ENCODE measurements around the gene DPM1.

The DPM1 gene

GRCh38 chr20:50943069-50943468 is 15.3 kb downstream of the DPM1 start:
- H3K4me3 ChIP-seq (ENCODE audit: low read depth, low read length) = no peak overlapping the region
- no peaks in the 10 kb centered on the region for H3K9me3 ChIP-seq (ENCODE audit: control insufficient read depth, insufficient read depth, low read length)
- no peaks in the 10 kb centered on the region for H3K27me3 ChIP-seq (ENCODE audit: control insufficient read depth, insufficient read depth, low read length)
- H3K9ac ChIP-seq (ENCODE audit: low read depth, low read length) = no peak overlapping the region
- H3K36me3 ChIP-seq (ENCODE audit: control insufficient read depth, insufficient read depth, low read length) = peaks cover 46% of the 10 kb centered on the region
- no peaks in the 10 kb centered on the region for H3K4me1 ChIP-seq (ENCODE audit: control insufficient read depth, insufficient read depth, low read length)

DNA sequence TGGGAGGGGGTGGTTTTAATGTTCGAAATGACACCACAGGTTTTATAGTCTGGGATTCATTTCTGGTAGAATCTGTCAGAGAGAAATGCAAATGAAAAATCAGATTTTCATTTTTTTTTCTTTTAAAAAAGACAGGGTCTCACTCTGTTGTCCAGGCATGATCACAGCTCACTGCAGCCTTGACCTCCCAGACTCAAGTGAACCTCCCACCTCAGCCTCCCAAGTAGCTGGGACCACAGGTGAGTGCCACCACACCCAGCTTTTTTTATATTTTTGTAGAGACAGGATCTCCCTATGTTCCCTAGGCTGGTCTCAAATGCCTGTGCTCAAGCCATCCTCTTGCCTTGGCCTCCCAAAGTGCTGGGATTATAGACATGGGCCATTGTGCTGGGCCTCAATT is 24.7 kb downstream of the DPM1 start:
- Histone ChIP-seq H3K36me3 (ENCODE audit: control insufficient read depth, insufficient read depth, low read length) (no peaks in the 10 kb centered on the region), H3K4me1 (ENCODE audit: control insufficient read depth, insufficient read depth, low read length) (peaks cover 7% of the 10 kb centered on the region), H3K9me3 (ENCODE audit: control insufficient read depth, insufficient read depth, low read length) (no peaks in the 10 kb centered on the region), H3K9ac (ENCODE audit: low read depth, low read length) (no peak overlapping the region), H3K27me3 (ENCODE audit: control insufficient read depth, insufficient read depth, low read length) (no peaks in the 10 kb centered on the region), H3K4me3 (ENCODE audit: low read depth, low read length) (no peak overlapping the region)

DNA sequence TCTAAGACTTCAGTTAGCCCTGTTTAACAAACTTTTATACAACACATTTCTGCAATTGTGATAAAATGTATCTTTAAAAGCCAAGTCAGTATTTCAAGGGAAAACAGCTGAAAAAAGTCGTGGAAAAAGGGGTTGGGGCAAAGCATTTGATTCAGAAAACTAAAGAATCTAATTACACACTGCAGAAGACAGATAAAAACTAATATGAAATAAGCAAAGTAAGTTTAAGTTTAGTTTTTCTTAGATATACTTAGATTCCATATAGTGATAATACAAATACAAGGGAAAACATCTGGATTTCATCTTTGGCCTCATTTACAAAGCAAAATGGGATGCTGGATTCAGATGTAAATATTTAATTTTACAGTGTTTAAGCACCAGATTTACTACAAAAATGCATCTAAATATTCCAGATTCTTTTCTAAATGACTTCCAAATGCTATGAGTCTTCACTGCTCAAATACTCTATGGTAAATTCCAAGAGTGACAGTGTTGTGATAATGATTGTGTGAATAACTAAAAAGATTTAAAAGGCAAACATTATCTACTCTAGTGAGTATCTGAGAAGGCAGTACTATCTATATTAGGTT is 25.5 kb downstream of the DPM1 start:
- Histone ChIP-seq H3K4me1 (ENCODE audit: control insufficient read depth, insufficient read depth, low read length) (peaks cover 9% of the 10 kb centered on the region), H3K36me3 (ENCODE audit: control insufficient read depth, insufficient read depth, low read length) (no peaks in the 10 kb centered on the region), H3K27me3 (ENCODE audit: control insufficient read depth, insufficient read depth, low read length) (no peaks in the 10 kb centered on the region), H3K4me3 (ENCODE audit: low read depth, low read length) (no peak overlapping the region), H3K9me3 (ENCODE audit: control insufficient read depth, insufficient read depth, low read length) (no peaks in the 10 kb centered on the region), H3K9ac (ENCODE audit: low read depth, low read length) (no peak overlapping the region)

DNA sequence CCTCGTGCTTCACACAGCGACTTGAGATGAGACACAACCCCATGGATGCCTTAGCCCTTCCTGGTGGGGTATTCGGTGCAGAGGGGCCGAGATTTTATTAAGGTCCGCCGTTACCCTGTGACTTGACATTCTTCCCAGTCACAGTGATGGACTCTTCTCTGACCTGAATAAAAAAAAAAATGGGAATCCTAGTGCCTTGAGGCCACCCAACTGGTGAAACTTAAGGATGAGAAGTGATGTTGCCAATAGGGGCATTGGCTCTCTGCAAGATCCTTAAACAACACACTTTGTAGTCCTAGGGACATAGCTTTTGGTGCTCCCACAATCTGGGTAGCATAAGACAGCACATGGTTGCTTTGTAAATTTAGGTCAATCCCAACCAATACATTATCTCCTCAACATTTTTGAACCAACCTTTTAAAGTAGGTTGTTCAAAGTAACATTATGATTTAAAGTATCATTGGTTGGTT is 26.3 kb downstream of the DPM1 start:
- Histone ChIP-seq H3K9me3 (ENCODE audit: control insufficient read depth, insufficient read depth, low read length) (no peaks in the 10 kb centered on the region), H3K4me3 (ENCODE audit: low read depth, low read length) (peak overlapping the region; percentile 9), H3K27me3 (ENCODE audit: control insufficient read depth, insufficient read depth, low read length) (no peaks in the 10 kb centered on the region), H3K4me1 (ENCODE audit: control insufficient read depth, insufficient read depth, low read length) (peaks cover 12% of the 10 kb centered on the region), H3K36me3 (ENCODE audit: control insufficient read depth, insufficient read depth, low read length) (no peaks in the 10 kb centered on the region), H3K9ac (ENCODE audit: low read depth, low read length) (peak overlapping the region; percentile 61)

DNA sequence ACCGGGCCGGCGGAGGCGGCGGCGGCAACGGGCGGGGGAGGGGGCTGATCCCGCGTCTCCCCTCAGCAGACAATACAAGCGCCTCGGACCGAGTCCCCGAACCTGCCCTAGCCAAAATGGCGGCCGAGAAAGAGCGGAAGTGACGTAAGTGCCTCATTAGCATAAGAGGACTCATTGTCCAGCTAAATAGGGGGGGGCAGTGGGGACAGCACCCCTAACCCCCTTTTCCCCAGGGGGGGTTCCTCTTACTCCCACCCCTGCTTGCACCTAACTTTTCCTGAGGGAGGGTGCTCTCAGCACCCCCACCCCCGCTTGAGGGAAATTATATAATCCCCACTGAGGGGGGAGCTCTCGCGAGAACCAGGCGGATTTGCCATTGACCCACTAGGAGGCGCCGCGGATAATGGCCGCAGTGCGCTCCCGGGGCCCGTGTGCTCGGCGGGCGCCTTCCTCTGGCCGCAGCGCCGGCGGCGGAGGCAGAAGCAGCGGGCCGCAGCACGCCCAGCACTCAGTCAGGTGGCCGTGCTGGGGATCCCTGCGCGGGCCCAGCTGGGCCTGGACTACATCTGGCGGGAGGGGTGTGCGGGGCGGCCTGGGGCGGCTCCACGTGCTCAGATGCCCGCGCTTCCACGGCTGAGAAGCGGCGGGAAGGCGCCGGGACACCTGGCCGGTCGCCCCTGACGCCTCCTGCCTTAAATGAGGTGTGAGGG is 26.9 kb downstream of the DPM1 start, which contains the start of gene ADNP:
Gene ADNP (minus strand): TSS at position 132 of the 710 bp plus-strand sequence. CDS start 27,441 bp downstream, outside the sequence.
- Histone ChIP-seq H3K9me3 (ENCODE audit: control insufficient read depth, insufficient read depth, low read length) (no peaks in the 10 kb centered on the region), H3K9ac (ENCODE audit: low read depth, low read length) (peak within 1 kb of the TSS; percentile 86), H3K36me3 (ENCODE audit: control insufficient read depth, insufficient read depth, low read length) (no peaks in the 10 kb centered on the region), H3K4me1 (ENCODE audit: control insufficient read depth, insufficient read depth, low read length) (peaks cover 12% of the 10 kb centered on the region), H3K4me3 (ENCODE audit: low read depth, low read length) (peak within 1 kb of the TSS; percentile 78), H3K27me3 (ENCODE audit: control insufficient read depth, insufficient read depth, low read length) (no peaks in the 10 kb centered on the region)

- H3K4me1 ChIP-seq (ENCODE audit: control insufficient read depth, insufficient read depth, low read length) = peaks cover 16% of the 10 kb centered on the region
- peak overlapping the region; percentile 37 for H3K9ac ChIP-seq (ENCODE audit: low read depth, low read length)
- H3K4me3 ChIP-seq (ENCODE audit: low read depth, low read length) = peak overlapping the region; percentile 39
- no peaks in the 10 kb centered on the region for H3K36me3 ChIP-seq (ENCODE audit: control insufficient read depth, insufficient read depth, low read length)
- no peaks in the 10 kb centered on the region for H3K9me3 ChIP-seq (ENCODE audit: control insufficient read depth, insufficient read depth, low read length)
- H3K27me3 ChIP-seq (ENCODE audit: control insufficient read depth, insufficient read depth, low read length) = no peaks in the 10 kb centered on the region
These were observed 27.4 kb downstream of the DPM1 start for GRCh38 chr20:50930976-50931305.

DNA sequence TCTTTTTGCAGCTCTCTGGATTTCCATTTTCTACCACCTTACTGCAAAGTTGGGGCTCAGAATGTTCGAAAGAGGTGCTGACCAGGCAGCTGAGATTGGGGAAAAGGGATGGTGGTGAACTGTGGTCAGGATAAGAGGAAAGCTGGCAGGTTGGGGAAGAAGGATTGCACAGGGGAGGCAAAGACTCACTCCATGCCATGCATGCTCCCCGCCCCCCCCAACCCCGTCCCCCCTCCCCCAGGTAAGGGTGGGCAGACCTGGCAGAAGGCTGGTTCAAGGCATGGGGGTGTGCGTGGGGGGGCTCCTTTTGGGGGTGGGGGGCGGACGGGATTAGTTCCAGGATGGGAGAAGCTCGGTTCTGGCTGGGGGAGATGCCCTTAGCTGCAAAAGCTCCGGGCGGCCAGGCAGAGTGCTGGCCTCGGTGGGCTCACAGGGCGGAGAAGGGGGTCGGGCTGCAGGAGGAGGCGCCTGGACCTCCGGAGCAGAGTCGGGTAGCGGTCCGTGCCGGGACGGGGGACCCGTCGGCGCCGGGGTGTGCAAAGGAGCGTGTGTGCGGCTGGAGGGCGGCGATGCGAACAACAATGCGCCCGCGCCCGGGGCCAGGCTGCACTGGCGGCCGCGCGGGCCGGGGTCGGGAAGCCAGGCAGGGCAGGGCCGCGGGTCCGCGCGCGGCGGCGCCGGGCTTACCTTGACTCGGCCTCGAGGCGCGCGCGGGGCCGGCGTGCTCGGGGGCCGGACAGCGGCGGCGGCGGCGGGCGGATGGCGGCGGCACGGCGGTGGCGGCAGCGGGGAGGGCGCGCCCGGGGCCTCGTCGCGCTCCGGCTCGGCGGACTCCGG is 28.0 kb downstream of the DPM1 start:
- Histone ChIP-seq H3K36me3 (ENCODE audit: control insufficient read depth, insufficient read depth, low read length) (no peaks in the 10 kb centered on the region), H3K4me3 (ENCODE audit: low read depth, low read length) (peak overlapping the region; percentile 78), H3K9ac (ENCODE audit: low read depth, low read length) (peak overlapping the region; percentile 86), H3K9me3 (ENCODE audit: control insufficient read depth, insufficient read depth, low read length) (no peaks in the 10 kb centered on the region), H3K27me3 (ENCODE audit: control insufficient read depth, insufficient read depth, low read length) (no peaks in the 10 kb centered on the region), H3K4me1 (ENCODE audit: control insufficient read depth, insufficient read depth, low read length) (peaks cover 16% of the 10 kb centered on the region)

DNA sequence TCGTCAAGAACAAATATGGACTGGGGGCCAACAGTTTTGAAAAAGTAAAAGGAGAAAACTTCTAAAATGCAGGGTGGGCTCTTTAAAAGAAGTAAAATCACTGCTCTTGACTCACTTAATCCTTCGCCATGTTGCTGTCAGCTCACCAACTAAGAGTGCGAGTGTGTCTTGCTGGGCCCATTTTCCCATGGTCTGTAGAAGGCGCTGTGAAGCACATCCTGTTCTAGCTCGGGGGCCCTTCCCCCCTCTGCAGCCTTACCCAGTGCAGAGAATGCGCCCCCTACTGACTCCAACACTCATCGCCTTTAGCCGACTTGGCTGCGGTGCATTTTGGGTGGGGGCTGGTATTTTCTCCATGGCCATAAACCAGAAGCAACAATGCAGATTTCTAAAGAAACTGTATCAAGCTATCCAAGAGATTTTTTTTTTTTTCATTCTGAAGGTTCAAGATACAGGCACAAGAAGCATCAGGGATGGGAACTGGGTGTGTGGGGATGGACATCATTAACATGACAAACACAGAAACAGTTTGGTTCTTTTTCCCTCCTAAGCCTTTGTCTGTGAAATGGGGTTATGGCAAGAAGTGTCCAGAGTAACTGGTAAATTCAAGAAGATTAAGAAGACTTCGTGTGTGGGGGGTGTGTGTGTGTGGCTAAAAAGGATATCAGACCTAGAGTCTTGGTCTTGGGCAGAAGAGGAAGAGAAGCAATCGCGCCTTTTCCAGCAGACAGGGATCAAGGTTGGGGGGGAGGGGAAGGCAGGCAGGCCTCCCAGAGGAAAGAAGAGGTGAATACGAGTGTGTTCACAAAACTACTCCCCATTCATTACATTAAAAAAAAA is 28.8 kb downstream of the DPM1 start:
- Histone ChIP-seq H3K36me3 (ENCODE audit: control insufficient read depth, insufficient read depth, low read length) (no peaks in the 10 kb centered on the region), H3K9me3 (ENCODE audit: control insufficient read depth, insufficient read depth, low read length) (no peaks in the 10 kb centered on the region), H3K9ac (ENCODE audit: low read depth, low read length) (peak overlapping the region; percentile 68), H3K4me1 (ENCODE audit: control insufficient read depth, insufficient read depth, low read length) (peaks cover 18% of the 10 kb centered on the region), H3K27me3 (ENCODE audit: control insufficient read depth, insufficient read depth, low read length) (no peaks in the 10 kb centered on the region), H3K4me3 (ENCODE audit: low read depth, low read length) (peak overlapping the region; percentile 78)

DNA sequence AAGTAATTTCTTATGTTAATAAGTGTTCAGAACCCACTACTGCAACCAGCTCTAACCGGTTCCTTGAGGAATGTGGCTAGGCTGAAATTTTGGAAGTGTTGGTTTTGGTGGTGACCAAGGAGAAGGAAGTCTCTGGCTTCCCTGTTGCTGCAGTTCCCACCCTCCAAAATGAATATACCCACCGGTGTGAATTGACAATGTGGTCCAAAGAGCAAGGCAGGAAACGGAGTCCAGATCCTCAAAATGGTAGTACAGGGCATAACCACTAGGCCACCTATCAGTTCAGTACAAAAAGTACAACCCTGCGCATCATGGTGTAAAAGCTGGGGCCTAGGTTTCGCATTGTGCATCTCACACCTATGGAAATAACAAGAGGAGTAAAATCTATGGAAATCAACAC is 29.9 kb downstream of the DPM1 start:
- Histone ChIP-seq H3K27me3 (ENCODE audit: control insufficient read depth, insufficient read depth, low read length) (no peaks in the 10 kb centered on the region), H3K36me3 (ENCODE audit: control insufficient read depth, insufficient read depth, low read length) (no peaks in the 10 kb centered on the region), H3K4me1 (ENCODE audit: control insufficient read depth, insufficient read depth, low read length) (peaks cover 18% of the 10 kb centered on the region), H3K9ac (ENCODE audit: low read depth, low read length) (no peak overlapping the region), H3K9me3 (ENCODE audit: control insufficient read depth, insufficient read depth, low read length) (no peaks in the 10 kb centered on the region), H3K4me3 (ENCODE audit: low read depth, low read length) (peak overlapping the region; percentile 37)

DNA sequence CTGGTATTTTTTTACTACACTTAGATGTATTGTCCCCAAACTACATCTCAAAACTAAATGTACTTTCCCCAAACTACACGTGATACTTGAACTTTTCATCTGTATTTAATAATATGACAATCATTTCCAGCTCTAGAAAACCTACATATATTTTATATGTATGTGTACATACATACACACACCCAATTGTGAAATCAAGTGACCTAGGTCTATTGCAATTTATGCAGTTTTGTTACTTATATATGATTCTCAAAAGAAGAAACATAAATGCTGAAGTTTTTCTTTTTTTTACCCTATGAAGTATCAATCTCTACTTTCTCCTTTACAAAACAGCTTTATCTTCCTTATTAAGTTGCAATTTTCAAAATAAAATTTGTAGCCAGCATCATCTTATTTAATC is 31.8 kb downstream of the DPM1 start:
- peaks cover 6% of the 10 kb centered on the region for H3K36me3 ChIP-seq (ENCODE audit: control insufficient read depth, insufficient read depth, low read length)
- H3K27me3 ChIP-seq (ENCODE audit: control insufficient read depth, insufficient read depth, low read length) = no peaks in the 10 kb centered on the region
- no peak overlapping the region for H3K4me3 ChIP-seq (ENCODE audit: low read depth, low read length)
- H3K4me1 ChIP-seq (ENCODE audit: control insufficient read depth, insufficient read depth, low read length) = peaks cover 23% of the 10 kb centered on the region
- no peaks in the 10 kb centered on the region for H3K9me3 ChIP-seq (ENCODE audit: control insufficient read depth, insufficient read depth, low read length)
- no peak overlapping the region for H3K9ac ChIP-seq (ENCODE audit: low read depth, low read length)

DNA sequence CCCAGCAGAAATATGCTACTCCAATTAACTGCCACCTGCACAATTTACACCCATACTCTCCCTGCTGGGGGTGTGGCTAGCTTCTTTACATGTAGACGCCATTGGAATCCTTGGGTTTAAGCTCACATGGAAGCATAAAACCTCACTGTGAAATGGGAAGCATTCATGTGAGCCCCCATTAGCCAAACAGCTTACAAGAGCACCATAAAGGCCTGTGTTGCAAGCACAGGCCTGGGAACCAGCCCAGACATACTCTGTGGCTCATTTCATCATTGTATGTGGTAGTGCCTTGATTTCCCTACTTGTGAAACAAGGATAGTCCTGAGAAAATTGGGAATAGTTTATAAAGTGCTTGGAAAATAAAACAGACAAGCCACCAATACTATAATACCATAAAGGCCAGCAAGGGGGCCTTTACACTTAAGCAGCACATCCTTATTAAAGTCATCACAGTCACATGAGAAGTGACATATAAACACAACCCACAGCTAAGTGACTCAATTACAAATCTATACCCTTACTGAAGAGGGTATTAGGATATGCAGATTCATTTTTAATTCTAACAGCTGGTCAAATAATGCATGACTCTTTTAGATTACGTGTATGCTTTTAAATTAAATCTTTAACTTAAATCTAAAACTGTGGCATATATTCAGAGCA is 33.9 kb downstream of the DPM1 start:
- Histone ChIP-seq H3K4me3 (ENCODE audit: low read depth, low read length) (no peak overlapping the region), H3K4me1 (ENCODE audit: control insufficient read depth, insufficient read depth, low read length) (peaks cover 26% of the 10 kb centered on the region), H3K27me3 (ENCODE audit: control insufficient read depth, insufficient read depth, low read length) (no peaks in the 10 kb centered on the region), H3K36me3 (ENCODE audit: control insufficient read depth, insufficient read depth, low read length) (peaks cover 6% of the 10 kb centered on the region), H3K9me3 (ENCODE audit: control insufficient read depth, insufficient read depth, low read length) (no peaks in the 10 kb centered on the region), H3K9ac (ENCODE audit: low read depth, low read length) (peak overlapping the region; percentile 2)

Measured in iPS-15b (cell line).